HG02938 (cell line): ENCODE measurements around the gene MAPK8IP2.
"Not testable (repeated sequence)": the region's sequence is repeated elsewhere in the genome, so short reads cannot be mapped to it uniquely, and the experiment has no call there.

Experiments used
- ATAC-seq: cut with Tn5 transposase; IDR thresholded peaks from one replicate; pipeline ENCODE4 v1.9.1; 2021; ENCODE audit warnings: mild to moderate bottlenecking, moderate library complexity; ENCODE audit not compliant: unreplicated experiment

The MAPK8IP2 gene

GRCh38 chr22:50599816-50600455, 657 bp upstream of the MAPK8IP2 start:
- ATAC-seq, result no peak

- no peak for ATAC-seq
Observed at GRCh38 chr22:50600967-50601668, 525 bp downstream of the MAPK8IP2 start.

- ATAC-seq, result no peak
Observed at GRCh38 chr22:50601669-50602337, 1.2 kb downstream of the MAPK8IP2 start.

- ATAC-seq, result no peak
Observed at GRCh38 chr22:50602338-50602700, 1.7 kb downstream of the MAPK8IP2 start.

GRCh38 chr22:50603511-50604255, 3.1 kb downstream of the MAPK8IP2 start:
- ATAC-seq, result no peak

- no peak for ATAC-seq
Observed at GRCh38 chr22:50604256-50605001, 3.8 kb downstream of the MAPK8IP2 start.

GRCh38 chr22:50605002-50605612, 4.5 kb downstream of the MAPK8IP2 start:
- no peak for ATAC-seq

GRCh38 chr22:50605613-50606074, 5.1 kb downstream of the MAPK8IP2 start:
- no peak for ATAC-seq

GRCh38 chr22:50606165-50606945, 5.8 kb downstream of the MAPK8IP2 start:
- ATAC-seq, result no peak

GRCh38 chr22:50606946-50607658, 6.5 kb downstream of the MAPK8IP2 start:
- no peak for ATAC-seq

- no peak for ATAC-seq
Observed at GRCh38 chr22:50607659-50608020, 7.0 kb downstream of the MAPK8IP2 start.

- not testable (repeated sequence) for ATAC-seq
Observed at GRCh38 chr22:50608058-50608840, 7.7 kb downstream of the MAPK8IP2 start.

GRCh38 chr22:50608996-50609395, 8.4 kb downstream of the MAPK8IP2 start:
- no peak for ATAC-seq

GRCh38 chr22:50609599-50609998, 9.0 kb downstream of the MAPK8IP2 start:
- no peak for ATAC-seq

GRCh38 chr22:50610041-50610451, 9.5 kb downstream of the MAPK8IP2 start:
- no peak for ATAC-seq

- no peak for ATAC-seq
Observed at GRCh38 chr22:50610581-50610980, 10.0 kb downstream of the MAPK8IP2 start.

GRCh38 chr22:50611341-50612060, 10.9 kb downstream of the MAPK8IP2 start:
- ATAC-seq, result no peak
